WERI-Rb-1 (cell line): Measurements from ENCODE around the gene KCP.

ENCODE experiments used
- DNase-seq: peaks from one replicate; pipeline ENCODE4 v3.0.0-alpha.2; 2020
- H3K27ac ChIP-seq: fragments of 250-450 bp; sonication (Bioruptor Pico); 2 replicates; pipeline ENCODE4 v1.5.1; 2020; ENCODE audit warnings: mild to moderate bottlenecking, moderate library complexity
- H3K27me3 ChIP-seq: fragments of 250-450 bp; sonication (Bioruptor Pico); 2 replicates; pipeline ENCODE4 v1.5.1; 2021; ENCODE audit warnings: mild to moderate bottlenecking, low read depth, moderate library complexity; ENCODE audit not compliant: insufficient read depth, severe bottlenecking
- H3K36me3 ChIP-seq: fragments of 250-450 bp; sonication (Bioruptor Pico); 2 replicates; pipeline ENCODE4 v1.5.1; 2020; ENCODE audit warnings: mild to moderate bottlenecking, moderate library complexity
- H3K4me3 ChIP-seq: 2 replicates; pipeline ENCODE4 v1.5.1; 2011; ENCODE audit warnings: low read depth, mild to moderate bottlenecking, control low read depth, low read length
- H3K9me3 ChIP-seq: fragments of 250-450 bp; sonication (Bioruptor Pico); 2 replicates; pipeline ENCODE4 v1.5.1; 2021; ENCODE audit warnings: mild to moderate bottlenecking, moderate library complexity; ENCODE audit not compliant: severe bottlenecking
- TF ChIP-seq, protein P1 (sequence below): IDR thresholded peaks from 2 replicates; pipeline ENCODE4 v1.5.1; 2011; ENCODE audit warnings: low read depth, mild to moderate bottlenecking, control low read depth, inconsistent platforms, low read length

KCP gene

DNA sequence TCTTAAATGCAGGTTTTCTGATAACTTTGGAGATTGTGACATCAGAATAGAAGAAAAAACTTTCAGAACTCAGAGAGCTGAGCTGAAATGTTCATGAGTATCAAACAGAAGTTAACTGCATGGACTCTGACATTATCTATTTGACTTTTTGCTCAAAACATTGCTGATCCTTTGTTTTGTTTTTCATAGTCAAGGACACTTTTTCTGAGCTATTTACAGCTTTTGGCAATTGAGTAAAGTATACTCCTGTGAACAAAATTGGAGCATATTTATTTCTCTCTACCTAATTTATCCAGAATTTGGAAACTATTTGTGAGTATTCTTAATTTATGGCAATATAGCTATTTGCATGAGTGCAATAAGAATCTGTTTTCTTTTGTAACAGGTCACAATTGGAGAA is 11.1 kb downstream of the KCP start:
- no peaks in the 10 kb centered on the region for H3K27me3 ChIP-seq
- no peaks in the 10 kb centered on the region for H3K36me3 ChIP-seq
- peaks cover 11% of the 10 kb centered on the region for H3K9me3 ChIP-seq
- H3K4me3 ChIP-seq: no peak overlapping the region
- no peak for DNase-seq
- H3K27ac ChIP-seq: no peak overlapping the region
- TF ChIP-seq, protein P1, sequence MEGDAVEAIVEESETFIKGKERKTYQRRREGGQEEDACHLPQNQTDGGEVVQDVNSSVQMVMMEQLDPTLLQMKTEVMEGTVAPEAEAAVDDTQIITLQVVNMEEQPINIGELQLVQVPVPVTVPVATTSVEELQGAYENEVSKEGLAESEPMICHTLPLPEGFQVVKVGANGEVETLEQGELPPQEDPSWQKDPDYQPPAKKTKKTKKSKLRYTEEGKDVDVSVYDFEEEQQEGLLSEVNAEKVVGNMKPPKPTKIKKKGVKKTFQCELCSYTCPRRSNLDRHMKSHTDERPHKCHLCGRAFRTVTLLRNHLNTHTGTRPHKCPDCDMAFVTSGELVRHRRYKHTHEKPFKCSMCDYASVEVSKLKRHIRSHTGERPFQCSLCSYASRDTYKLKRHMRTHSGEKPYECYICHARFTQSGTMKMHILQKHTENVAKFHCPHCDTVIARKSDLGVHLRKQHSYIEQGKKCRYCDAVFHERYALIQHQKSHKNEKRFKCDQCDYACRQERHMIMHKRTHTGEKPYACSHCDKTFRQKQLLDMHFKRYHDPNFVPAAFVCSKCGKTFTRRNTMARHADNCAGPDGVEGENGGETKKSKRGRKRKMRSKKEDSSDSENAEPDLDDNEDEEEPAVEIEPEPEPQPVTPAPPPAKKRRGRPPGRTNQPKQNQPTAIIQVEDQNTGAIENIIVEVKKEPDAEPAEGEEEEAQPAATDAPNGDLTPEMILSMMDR: no peak

DNA sequence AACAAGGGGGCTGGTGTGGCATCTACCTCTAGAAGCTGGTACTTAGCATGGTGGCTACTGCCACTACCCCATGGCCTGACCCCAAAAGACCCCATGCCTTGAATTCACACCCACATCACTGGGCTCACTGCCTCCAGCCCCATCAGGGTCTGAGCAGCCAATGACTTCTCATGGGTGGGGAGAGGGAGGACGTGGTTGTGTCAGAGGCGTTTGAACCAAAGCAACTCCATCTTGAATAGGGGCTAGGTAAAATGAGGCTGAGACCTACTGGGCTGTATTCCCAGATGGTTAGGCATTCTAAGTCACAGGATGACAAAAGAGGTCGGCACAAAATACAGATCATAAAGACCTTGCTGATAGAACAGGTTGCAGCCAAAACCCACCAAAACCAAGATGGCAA is 15.2 kb downstream of the KCP start:
- DNase-seq: no peak
- H3K27me3 ChIP-seq: peaks cover 6% of the 10 kb centered on the region
- no peak overlapping the region for H3K27ac ChIP-seq
- TF ChIP-seq, protein P1: no peak
- H3K4me3 ChIP-seq: no peak overlapping the region
- peaks cover 11% of the 10 kb centered on the region for H3K9me3 ChIP-seq
- H3K36me3 ChIP-seq: no peaks in the 10 kb centered on the region

DNA sequence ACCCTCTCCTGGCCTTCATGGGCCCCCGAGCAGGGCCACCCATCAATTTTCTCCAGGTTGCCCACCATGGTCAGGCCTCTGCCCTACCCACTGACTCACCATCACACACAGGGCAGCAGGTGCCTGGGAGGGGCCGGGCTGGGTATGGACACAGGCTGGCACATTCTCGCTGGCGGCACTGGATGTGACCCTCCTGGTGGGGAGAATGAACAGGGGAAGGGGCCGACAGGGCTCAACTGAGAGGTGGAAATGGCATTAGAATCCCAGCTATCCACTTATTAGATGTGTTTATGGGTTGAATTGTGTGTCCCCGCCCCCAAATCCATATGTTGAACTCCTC is 16.4 kb downstream of the KCP start:
- Histone ChIP-seq H3K4me3 (no peak overlapping the region), H3K27ac (no peak overlapping the region), H3K36me3 (no peaks in the 10 kb centered on the region), H3K27me3 (peaks cover 10% of the 10 kb centered on the region), H3K9me3 (peaks cover 4% of the 10 kb centered on the region)
- TF ChIP-seq, protein P1: no peak
- DNase-seq: no peak

DNA sequence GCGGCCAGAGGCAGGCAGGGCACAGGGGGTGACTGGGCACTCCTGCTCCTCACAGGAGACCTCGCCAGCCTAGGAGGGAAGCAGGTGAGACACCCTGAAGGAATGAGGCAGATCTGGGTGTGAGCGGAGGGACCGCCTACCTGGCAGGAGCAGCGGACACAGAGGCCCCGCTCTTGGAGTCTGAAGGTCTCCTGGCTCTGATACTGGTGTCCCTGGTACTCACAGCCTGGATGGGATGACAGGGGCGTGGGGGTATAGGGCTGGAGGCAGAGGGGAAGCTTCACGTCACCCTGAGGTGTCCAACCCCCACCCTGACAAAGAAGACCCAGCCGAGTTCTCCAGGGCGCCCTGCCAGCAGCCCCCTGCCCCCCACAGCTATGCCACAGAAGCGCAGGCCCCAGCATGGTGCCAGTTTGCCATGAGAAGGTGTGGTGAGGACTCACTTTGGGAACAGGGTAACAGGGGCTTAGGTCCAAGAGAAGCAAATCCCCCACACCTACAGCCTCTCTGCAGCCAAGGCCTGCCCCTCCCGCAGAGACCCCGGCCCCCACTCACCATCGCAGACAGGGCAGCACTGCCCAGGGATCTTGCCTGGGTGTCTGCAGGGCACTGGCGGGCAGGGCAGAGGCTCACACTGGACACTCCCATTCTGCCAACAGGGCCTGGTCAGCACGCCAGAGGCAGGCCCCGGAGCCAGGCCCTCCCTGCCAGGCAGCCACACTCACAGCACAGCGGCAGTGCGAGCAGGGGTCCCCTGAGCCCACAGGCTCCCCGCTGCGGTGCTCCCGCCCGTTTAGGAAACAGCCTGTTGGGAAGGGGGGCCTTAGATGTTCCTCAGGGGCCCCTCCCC is 17.0 kb downstream of the KCP start:
- TF ChIP-seq, protein P1: no peak
- no peak overlapping the region for H3K4me3 ChIP-seq
- H3K27me3 ChIP-seq: peaks cover 10% of the 10 kb centered on the region
- no peaks in the 10 kb centered on the region for H3K9me3 ChIP-seq
- DNase-seq: no peak
- no peak overlapping the region for H3K27ac ChIP-seq
- no peaks in the 10 kb centered on the region for H3K36me3 ChIP-seq

DNA sequence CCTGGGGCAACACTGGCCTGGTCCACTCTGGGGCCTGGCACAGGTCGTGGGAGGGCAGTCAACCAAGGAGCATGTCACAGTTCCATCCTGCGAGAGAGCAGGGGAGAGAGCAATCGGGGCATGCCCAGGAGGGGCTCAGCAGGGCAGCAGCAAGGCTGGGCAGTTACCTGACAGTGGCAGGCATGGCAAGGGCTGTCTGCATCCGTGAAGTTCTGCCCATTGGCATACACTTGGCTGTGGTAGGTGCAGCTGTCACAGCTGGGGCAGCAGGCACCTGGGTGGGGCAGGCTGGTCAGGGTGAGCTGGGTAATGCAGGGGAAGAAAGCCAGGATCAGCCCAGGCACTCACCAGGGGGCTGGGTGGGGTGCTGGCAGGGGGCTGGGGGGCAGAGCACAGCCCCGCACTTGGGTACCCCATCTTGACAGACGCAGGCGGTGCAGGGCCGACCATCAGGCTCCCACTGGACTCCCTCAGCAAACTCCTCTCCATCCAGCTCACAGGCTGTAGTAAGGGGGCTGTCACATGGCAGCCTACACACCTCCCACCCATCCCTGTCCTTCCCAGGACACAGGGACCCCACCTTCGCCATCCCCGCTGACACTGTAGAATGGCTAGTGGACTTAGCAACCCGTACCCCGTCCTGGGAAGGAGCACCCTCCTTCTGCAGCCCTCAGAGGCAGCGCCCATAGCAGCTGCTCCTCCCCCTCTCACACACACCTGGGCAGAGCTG is 17.8 kb downstream of the KCP start:
- H3K4me3 ChIP-seq: no peak overlapping the region
- TF ChIP-seq, protein P1: no peak
- DNase-seq: no peak

DNA sequence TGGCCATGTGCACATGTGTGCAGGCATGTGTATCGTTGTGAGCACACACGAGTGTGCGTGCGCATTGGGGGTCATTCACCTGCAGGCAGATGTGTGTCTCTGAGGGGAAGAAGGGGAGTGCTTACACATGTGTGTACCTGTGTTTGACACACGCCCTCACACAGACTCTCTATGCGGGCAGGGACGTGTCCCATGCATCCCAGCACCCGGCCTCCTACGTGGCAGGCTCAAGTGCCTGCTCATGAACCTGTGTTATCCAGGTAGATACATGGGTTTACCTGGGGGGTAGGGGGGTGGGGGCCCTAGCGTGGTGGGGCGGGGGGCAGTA is 18.6 kb downstream of the KCP start:
- TF ChIP-seq, protein P1: no peak
- no peak overlapping the region for H3K27ac ChIP-seq

More for the DNA sequence above, 17.8 kb downstream of the KCP start:
- peaks cover 10% of the 10 kb centered on the region for H3K27me3 ChIP-seq
- H3K36me3 ChIP-seq: no peaks in the 10 kb centered on the region
- no peak overlapping the region for H3K27ac ChIP-seq
- no peaks in the 10 kb centered on the region for H3K9me3 ChIP-seq

More for the DNA sequence above, 18.6 kb downstream of the KCP start:
- no peak for DNase-seq
- peaks cover 10% of the 10 kb centered on the region for H3K27me3 ChIP-seq
- no peak overlapping the region for H3K4me3 ChIP-seq
- H3K9me3 ChIP-seq: no peaks in the 10 kb centered on the region
- no peaks in the 10 kb centered on the region for H3K36me3 ChIP-seq
